HEK293 (cell line): ENCODE data around the gene SYNGAP1.

ENCODE experiments used
- FEZF1 ChIP-seq: fragments of 450-650 bp; formaldehyde crosslinking; IDR thresholded peaks from 2 replicates; pipeline ENCODE4 v1.5.1; 2016; ENCODE audit warnings: missing biosample characterization, missing genetic modification characterization
- GLIS2 ChIP-seq: fragments of 450-650 bp; formaldehyde crosslinking; IDR thresholded peaks from 2 replicates; pipeline ENCODE4 v1.5.1; 2016; ENCODE audit warnings: missing biosample characterization, missing genetic modification characterization
- KLF1 ChIP-seq: fragments of 450-650 bp; formaldehyde crosslinking; IDR thresholded peaks from 2 replicates; pipeline ENCODE4 v1.5.1; 2016; ENCODE audit warnings: missing biosample characterization, missing genetic modification characterization
- KLF16 ChIP-seq: fragments of 450-650 bp; formaldehyde crosslinking; IDR thresholded peaks from 2 replicates; pipeline ENCODE4 v1.5.1; 2017; ENCODE audit warnings: missing biosample characterization, missing genetic modification characterization
- KLF9 ChIP-seq: fragments of 450-650 bp; formaldehyde crosslinking; IDR thresholded peaks from 2 replicates; pipeline ENCODE4 v1.5.1; 2016; ENCODE audit warnings: missing biosample characterization, missing genetic modification characterization, low read depth
- SP7 ChIP-seq: fragments of 450-650 bp; formaldehyde crosslinking; IDR thresholded peaks from 2 replicates; pipeline ENCODE4 v1.5.1; 2016; ENCODE audit warnings: missing biosample characterization, missing genetic modification characterization
- TCF7L2 ChIP-seq: IDR thresholded peaks from 2 replicates; pipeline ENCODE4 v1.6.1; 2011; ENCODE audit warnings: low read depth, mild to moderate bottlenecking, inconsistent platforms, low read length, moderate library complexity, borderline replicate concordance
- WT1 ChIP-seq: fragments of 450-650 bp; formaldehyde crosslinking; IDR thresholded peaks from 2 replicates; pipeline ENCODE4 v1.5.1; 2016; ENCODE audit warnings: missing biosample characterization, missing genetic modification characterization
- YY2 ChIP-seq: fragments of 450-650 bp; formaldehyde crosslinking; IDR thresholded peaks from 2 replicates; pipeline ENCODE4 v1.5.1; 2016; ENCODE audit warnings: missing biosample characterization, missing genetic modification characterization
- ZBTB17 ChIP-seq: fragments of 450-650 bp; formaldehyde crosslinking; IDR thresholded peaks from 2 replicates; pipeline ENCODE4 v1.5.1; 2016; ENCODE audit warnings: missing biosample characterization, missing genetic modification characterization
- ZBTB20 ChIP-seq: fragments of 450-650 bp; formaldehyde crosslinking; IDR thresholded peaks from 2 replicates; pipeline ENCODE4 v1.5.1; 2016; ENCODE audit warnings: missing biosample characterization, missing genetic modification characterization
- ZFP69B ChIP-seq: fragments of 450-650 bp; formaldehyde crosslinking; IDR thresholded peaks from 2 replicates; pipeline ENCODE4 v1.5.1; 2016; ENCODE audit warnings: missing biosample characterization, missing genetic modification characterization
- ZNF184 ChIP-seq: fragments of 450-650 bp; IDR thresholded peaks from 2 replicates; pipeline ENCODE4 v1.5.1; 2018; ENCODE audit warnings: missing biosample characterization, mild to moderate bottlenecking, missing genetic modification characterization
- ZNF221 ChIP-seq: fragments of 450-650 bp; formaldehyde crosslinking; IDR thresholded peaks from 2 replicates; pipeline ENCODE4 v1.5.1; 2017; ENCODE audit warnings: missing biosample characterization, missing genetic modification characterization, borderline replicate concordance
- ZNF274 ChIP-seq, 2 experiments: fragments of 200-500 bp in 1 of 2; fragments of 450-650 bp in 1 of 2; sonication (Bioruptor generic) in 1 of 2; formaldehyde crosslinking in 1 of 2; IDR thresholded peaks; 2 replicates each; pipeline versions ENCODE4 v1.5.1 to v1.6.1; 2014 to 2016; ENCODE audit warnings: borderline replicate concordance in 1 of 2, inconsistent platforms in 1 of 2, low read length in 1 of 2, missing biosample characterization in 1 of 2, missing genetic modification characterization in 1 of 2
- ZNF473 ChIP-seq: fragments of 450-650 bp; formaldehyde crosslinking; IDR thresholded peaks from 2 replicates; pipeline ENCODE4 v1.5.1; 2017; ENCODE audit warnings: missing biosample characterization, missing genetic modification characterization
- ZNF48 ChIP-seq: fragments of 450-650 bp; formaldehyde crosslinking; IDR thresholded peaks from 2 replicates; pipeline ENCODE4 v1.5.1; 2016; ENCODE audit warnings: missing biosample characterization, missing genetic modification characterization
- ZNF529 ChIP-seq: fragments of 450-650 bp; formaldehyde crosslinking; IDR thresholded peaks from 2 replicates; pipeline ENCODE4 v1.5.1; 2017; ENCODE audit warnings: missing genetic modification characterization, missing biosample characterization; ENCODE audit not compliant: insufficient replicate concordance
- ZNF544 ChIP-seq: fragments of 450-650 bp; formaldehyde crosslinking; IDR thresholded peaks from 2 replicates; pipeline ENCODE4 v1.5.0; 2017; ENCODE audit warnings: missing biosample characterization, missing genetic modification characterization
- ZNF768 ChIP-seq: fragments of 450-650 bp; formaldehyde crosslinking; IDR thresholded peaks from 2 replicates; pipeline ENCODE4 v1.5.1; 2018; ENCODE audit warnings: missing biosample characterization, mild to moderate bottlenecking, missing genetic modification characterization
- ZSCAN16 ChIP-seq: fragments of 450-650 bp; formaldehyde crosslinking; IDR thresholded peaks from 2 replicates; pipeline ENCODE4 v1.5.1; 2016; ENCODE audit warnings: missing biosample characterization, missing genetic modification characterization
- ZXDB ChIP-seq: fragments of 450-650 bp; formaldehyde crosslinking; IDR thresholded peaks from 2 replicates; pipeline ENCODE4 v1.5.1; 2016; ENCODE audit warnings: missing biosample characterization, missing genetic modification characterization
- TF ChIP-seq, protein P1 (sequence below): fragments of 450-650 bp; formaldehyde crosslinking; IDR thresholded peaks from 2 replicates; pipeline ENCODE4 v1.5.1; 2016; ENCODE audit warnings: missing biosample characterization, missing genetic modification characterization
- TF ChIP-seq, protein P2 (sequence below): fragments of 450-650 bp; formaldehyde crosslinking; IDR thresholded peaks from 2 replicates; pipeline ENCODE4 v1.5.1; 2017; ENCODE audit warnings: missing biosample characterization, missing genetic modification characterization
- TF ChIP-seq, protein P3 (sequence below): fragments of 450-650 bp; formaldehyde crosslinking; IDR thresholded peaks from 2 replicates; pipeline ENCODE4 v1.5.1; 2016; ENCODE audit warnings: missing biosample characterization, missing genetic modification characterization
- TF ChIP-seq, protein P4 (sequence below): fragments of 450-650 bp; formaldehyde crosslinking; IDR thresholded peaks from 2 replicates; pipeline ENCODE4 v1.5.1; 2016; ENCODE audit warnings: missing biosample characterization, missing genetic modification characterization
- TF ChIP-seq, protein P5 (sequence below): fragments of 450-650 bp; formaldehyde crosslinking; IDR thresholded peaks from 2 replicates; pipeline ENCODE4 v1.5.1; 2016; ENCODE audit warnings: missing biosample characterization, missing genetic modification characterization
- TF ChIP-seq, protein P6 (sequence below): fragments of 450-650 bp; formaldehyde crosslinking; IDR thresholded peaks from 2 replicates; pipeline ENCODE4 v1.5.1; 2016; ENCODE audit warnings: missing biosample characterization, missing genetic modification characterization

SYNGAP1 gene

DNA sequence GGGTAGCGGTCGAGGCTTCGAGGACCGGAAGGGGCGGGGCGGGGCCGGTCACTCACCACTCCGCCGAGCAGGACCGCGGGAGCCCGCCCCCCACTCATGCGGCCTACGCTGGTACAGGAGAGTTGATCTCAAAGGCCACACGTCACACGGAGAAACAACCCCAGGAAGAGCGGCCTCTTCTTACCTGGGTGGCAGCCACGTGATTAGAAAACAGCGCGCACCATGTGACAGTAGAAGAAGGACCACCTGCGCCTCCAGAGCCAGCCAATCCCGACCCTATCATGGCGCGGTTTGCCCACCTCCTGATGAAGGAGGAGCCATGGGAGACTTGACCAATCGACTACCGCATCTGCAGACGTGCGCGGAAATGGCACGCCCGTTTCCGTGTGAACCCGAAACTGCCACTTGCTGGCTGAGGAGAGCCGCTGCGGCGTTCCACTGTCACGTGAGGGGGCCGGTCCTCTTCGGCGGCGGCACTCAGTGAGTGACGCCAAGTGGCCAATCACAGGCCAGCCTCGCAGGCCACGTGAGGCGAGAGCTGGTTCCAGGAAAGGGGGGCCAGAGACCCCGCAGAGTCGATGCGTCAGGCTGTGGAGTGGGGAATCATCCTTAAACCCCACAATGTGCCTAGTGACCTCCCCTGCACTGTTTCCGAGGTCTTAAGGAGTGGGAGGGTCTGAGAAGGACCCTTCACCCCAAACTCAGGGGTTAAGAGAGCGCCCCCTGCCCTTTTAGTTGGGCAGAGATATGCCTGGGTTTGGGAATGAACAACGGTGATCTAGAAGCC is 1.8 kb upstream of the SYNGAP1 start, which contains the start of gene CUTA (continued):
- TF ChIP-seq ZFP69B (tag by site-specific recombination): no peak
- TF ChIP-seq KLF16 (tag by site-specific recombination): no peak; the same call in 1 of the 2 replicates
- TF ChIP-seq YY2: no peak
- peak; percentile 95 for TF ChIP-seq GLIS2 (tag by site-specific recombination)
- peak; percentile 45; the same call in 1 of the 2 replicates for TF ChIP-seq WT1 (tag by site-specific recombination)
- TF ChIP-seq, protein P1, sequence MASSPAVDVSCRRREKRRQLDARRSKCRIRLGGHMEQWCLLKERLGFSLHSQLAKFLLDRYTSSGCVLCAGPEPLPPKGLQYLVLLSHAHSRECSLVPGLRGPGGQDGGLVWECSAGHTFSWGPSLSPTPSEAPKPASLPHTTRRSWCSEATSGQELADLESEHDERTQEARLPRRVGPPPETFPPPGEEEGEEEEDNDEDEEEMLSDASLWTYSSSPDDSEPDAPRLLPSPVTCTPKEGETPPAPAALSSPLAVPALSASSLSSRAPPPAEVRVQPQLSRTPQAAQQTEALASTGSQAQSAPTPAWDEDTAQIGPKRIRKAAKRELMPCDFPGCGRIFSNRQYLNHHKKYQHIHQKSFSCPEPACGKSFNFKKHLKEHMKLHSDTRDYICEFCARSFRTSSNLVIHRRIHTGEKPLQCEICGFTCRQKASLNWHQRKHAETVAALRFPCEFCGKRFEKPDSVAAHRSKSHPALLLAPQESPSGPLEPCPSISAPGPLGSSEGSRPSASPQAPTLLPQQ (tag by site-specific recombination): no peak
- TF ChIP-seq ZNF544: no peak
- peak; percentile 96 for TF ChIP-seq ZXDB (tag by site-specific recombination)
- no peak for TF ChIP-seq ZNF184 (tag by site-specific recombination)
- TF ChIP-seq, protein P2, sequence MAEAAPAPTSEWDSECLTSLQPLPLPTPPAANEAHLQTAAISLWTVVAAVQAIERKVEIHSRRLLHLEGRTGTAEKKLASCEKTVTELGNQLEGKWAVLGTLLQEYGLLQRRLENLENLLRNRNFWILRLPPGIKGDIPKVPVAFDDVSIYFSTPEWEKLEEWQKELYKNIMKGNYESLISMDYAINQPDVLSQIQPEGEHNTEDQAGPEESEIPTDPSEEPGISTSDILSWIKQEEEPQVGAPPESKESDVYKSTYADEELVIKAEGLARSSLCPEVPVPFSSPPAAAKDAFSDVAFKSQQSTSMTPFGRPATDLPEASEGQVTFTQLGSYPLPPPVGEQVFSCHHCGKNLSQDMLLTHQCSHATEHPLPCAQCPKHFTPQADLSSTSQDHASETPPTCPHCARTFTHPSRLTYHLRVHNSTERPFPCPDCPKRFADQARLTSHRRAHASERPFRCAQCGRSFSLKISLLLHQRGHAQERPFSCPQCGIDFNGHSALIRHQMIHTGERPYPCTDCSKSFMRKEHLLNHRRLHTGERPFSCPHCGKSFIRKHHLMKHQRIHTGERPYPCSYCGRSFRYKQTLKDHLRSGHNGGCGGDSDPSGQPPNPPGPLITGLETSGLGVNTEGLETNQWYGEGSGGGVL (tag by site-specific recombination): no peak
- no peak; the same call in 1 of the 2 replicates for TF ChIP-seq ZBTB20 (tag by site-specific recombination)
- TF ChIP-seq TCF7L2: no peak
- TF ChIP-seq, protein P3, sequence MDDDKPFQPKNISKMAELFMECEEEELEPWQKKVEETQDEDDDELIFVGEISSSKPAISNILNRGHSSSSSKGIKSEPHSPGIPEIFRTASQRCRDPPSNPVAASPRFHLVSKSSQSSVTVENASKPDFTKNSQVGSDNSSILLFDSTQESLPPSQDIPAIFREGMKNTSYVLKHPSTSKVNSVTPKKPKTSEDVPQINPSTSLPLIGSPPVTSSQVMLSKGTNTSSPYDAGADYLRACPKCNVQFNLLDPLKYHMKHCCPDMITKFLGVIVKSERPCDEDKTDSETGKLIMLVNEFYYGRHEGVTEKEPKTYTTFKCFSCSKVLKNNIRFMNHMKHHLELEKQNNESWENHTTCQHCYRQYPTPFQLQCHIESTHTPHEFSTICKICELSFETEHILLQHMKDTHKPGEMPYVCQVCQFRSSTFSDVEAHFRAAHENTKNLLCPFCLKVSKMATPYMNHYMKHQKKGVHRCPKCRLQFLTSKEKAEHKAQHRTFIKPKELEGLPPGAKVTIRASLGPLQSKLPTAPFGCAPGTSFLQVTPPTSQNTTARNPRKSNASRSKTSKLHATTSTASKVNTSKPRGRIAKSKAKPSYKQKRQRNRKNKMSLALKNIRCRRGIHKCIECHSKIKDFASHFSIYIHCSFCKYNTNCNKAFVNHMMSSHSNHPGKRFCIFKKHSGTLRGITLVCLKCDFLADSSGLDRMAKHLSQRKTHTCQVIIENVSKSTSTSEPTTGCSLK (tag by site-specific recombination): no peak
- TF ChIP-seq, protein P4, sequence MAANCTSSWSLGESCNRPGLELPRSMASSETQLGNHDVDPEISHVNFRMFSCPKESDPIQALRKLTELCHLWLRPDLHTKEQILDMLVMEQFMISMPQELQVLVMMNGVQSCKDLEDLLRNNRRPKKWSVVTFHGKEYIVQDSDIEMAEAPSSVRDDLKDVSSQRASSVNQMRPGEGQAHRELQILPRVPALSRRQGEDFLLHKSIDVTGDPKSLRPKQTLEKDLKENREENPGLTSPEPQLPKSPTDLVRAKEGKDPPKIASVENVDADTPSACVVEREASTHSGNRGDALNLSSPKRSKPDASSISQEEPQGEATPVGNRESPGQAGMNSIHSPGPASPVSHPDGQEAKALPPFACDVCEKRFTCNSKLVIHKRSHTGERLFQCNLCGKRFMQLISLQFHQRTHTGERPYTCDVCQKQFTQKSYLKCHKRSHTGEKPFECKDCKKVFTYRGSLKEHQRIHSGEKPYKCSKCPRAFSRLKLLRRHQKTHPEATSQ (tag by site-specific recombination): no peak
- TF ChIP-seq ZNF768: no peak
- TF ChIP-seq KLF9: peak; percentile 94
- TF ChIP-seq ZSCAN16: no peak
- peak; percentile 80 for TF ChIP-seq FEZF1
- TF ChIP-seq ZNF221 (tag by site-specific recombination): no peak
- no peak for TF ChIP-seq ZNF529 (tag by site-specific recombination)
- TF ChIP-seq KLF1: peak; percentile 36; the same call in 1 of the 2 replicates
- TF ChIP-seq ZNF48: no peak
- peak; percentile 62 for TF ChIP-seq SP7
- TF ChIP-seq ZNF274 (IDR thresholded peaks at IDR 0.05; ENCODE audit: low read length): no peak
- TF ChIP-seq ZNF274 (tag by site-specific recombination; IDR thresholded peaks at IDR 0.05; ENCODE audit: borderline replicate concordance): no peak
- TF ChIP-seq, protein P5, sequence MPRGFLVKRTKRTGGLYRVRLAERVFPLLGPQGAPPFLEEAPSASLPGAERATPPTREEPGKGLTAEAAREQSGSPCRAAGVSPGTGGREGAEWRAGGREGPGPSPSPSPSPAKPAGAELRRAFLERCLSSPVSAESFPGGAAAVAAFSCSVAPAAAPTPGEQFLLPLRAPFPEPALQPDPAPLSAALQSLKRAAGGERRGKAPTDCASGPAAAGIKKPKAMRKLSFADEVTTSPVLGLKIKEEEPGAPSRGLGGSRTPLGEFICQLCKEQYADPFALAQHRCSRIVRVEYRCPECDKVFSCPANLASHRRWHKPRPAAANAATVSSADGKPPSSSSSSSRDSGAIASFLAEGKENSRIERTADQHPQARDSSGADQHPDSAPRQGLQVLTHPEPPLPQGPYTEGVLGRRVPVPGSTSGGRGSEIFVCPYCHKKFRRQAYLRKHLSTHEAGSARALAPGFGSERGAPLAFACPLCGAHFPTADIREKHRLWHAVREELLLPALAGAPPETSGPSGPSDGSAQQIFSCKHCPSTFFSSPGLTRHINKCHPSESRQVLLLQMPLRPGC (tag by site-specific recombination): no peak
- no peak for TF ChIP-seq ZNF473 (tag by site-specific recombination)
- TF ChIP-seq, protein P6, sequence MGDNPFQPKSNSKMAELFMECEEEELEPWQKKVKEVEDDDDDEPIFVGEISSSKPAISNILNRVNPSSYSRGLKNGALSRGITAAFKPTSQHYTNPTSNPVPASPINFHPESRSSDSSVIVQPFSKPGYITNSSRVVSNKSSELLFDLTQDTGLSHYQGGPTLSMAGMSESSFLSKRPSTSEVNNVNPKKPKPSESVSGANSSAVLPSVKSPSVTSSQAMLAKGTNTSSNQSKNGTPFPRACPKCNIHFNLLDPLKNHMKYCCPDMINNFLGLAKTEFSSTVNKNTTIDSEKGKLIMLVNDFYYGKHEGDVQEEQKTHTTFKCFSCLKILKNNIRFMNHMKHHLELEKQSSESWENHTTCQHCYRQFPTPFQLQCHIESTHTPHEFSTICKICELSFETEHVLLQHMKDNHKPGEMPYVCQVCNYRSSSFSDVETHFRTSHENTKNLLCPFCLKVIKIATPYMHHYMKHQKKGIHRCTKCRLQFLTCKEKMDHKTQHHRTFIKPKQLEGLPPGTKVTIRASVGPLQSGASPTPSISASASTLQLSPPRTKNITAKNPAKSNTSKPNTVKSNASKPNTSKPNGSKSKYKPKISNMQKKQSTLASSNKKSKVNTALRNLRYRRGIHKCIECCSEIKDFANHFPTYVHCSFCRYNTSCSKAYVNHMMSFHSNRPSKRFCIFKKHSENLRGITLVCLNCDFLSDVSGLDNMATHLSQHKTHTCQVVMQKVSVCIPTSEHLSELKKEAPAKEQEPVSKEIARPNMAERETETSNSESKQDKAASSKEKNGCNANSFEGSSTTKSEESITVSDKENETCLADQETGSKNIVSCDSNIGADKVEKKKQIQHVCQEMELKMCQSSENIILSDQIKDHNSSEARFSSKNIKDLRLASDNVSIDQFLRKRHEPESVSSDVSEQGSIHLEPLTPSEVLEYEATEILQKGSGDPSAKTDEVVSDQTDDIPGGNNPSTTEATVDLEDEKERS (tag by site-specific recombination): no peak
- peak; percentile 100 for TF ChIP-seq ZBTB17 (tag by site-specific recombination)
